GM19324 (cell line): Measurements from ENCODE around the gene NACC1.

Experiments used
- ATAC-seq: cut with Tn5 transposase; IDR thresholded peaks from one replicate; pipeline ENCODE4 v1.9.1; 2021; ENCODE audit warnings: mild to moderate bottlenecking, moderate library complexity; ENCODE audit not compliant: unreplicated experiment, low FRiP score

NACC1 gene

GRCh38 chr19:13117772-13118423 is at the start of gene NACC1:
Gene NACC1, plus strand, starts transcription at chr19:13118264. Its CDS starts 16,944 bp downstream, at chr19:13135208.
- ATAC-seq = peak; percentile 59

GRCh38 chr19:13069415-13070359 is 48.4 kb upstream of the NACC1 start:
- ATAC-seq = no peak

GRCh38 chr19:13070425-13071140 is 47.5 kb upstream of the NACC1 start:
- ATAC-seq = no peak

GRCh38 chr19:13071444-13072187 is 46.4 kb upstream of the NACC1 start:
- no peak for ATAC-seq

GRCh38 chr19:13072188-13072908 is 45.7 kb upstream of the NACC1 start:
- no peak for ATAC-seq

- ATAC-seq = no peak
These were observed 44.8 kb upstream of the NACC1 start for GRCh38 chr19:13073263-13073662.

GRCh38 chr19:13074378-13074777 is 43.7 kb upstream of the NACC1 start:
- ATAC-seq = no peak

- ATAC-seq = no peak
These were observed 41.7 kb upstream of the NACC1 start for GRCh38 chr19:13076320-13076719.

- no peak for ATAC-seq
These were observed 41.3 kb upstream of the NACC1 start for GRCh38 chr19:13076787-13077186.

GRCh38 chr19:13077240-13077639 is 40.8 kb upstream of the NACC1 start:
- ATAC-seq = no peak

- no peak for ATAC-seq
These were observed 39.7 kb upstream of the NACC1 start for GRCh38 chr19:13078381-13078780.

GRCh38 chr19:13078897-13079541 is 39.0 kb upstream of the NACC1 start:
- no peak for ATAC-seq

- no peak for ATAC-seq
These were observed 38.5 kb upstream of the NACC1 start for GRCh38 chr19:13079542-13079986.

- ATAC-seq = no peak
These were observed 35.7 kb upstream of the NACC1 start for GRCh38 chr19:13082192-13083007.

- ATAC-seq = no peak
These were observed 35.1 kb upstream of the NACC1 start for GRCh38 chr19:13083008-13083404.

GRCh38 chr19:13083627-13084026 is 34.4 kb upstream of the NACC1 start:
- ATAC-seq = no peak

- no peak for ATAC-seq
These were observed 32.4 kb upstream of the NACC1 start for GRCh38 chr19:13085666-13086065.

GRCh38 chr19:13086341-13086740 is 31.7 kb upstream of the NACC1 start:
- ATAC-seq = no peak
